WI38 (cell line): Measurements from ENCODE around the gene AARS1.
"Not testable (repeated sequence)": the region's sequence is repeated elsewhere in the genome, so short reads cannot be mapped to it uniquely, and the experiment has no call there.

Experiments
- H3K4me3 ChIP-seq: 2 replicates; pipeline ENCODE4 v1.5.1; 2011; ENCODE audit warnings: low read depth, mild to moderate bottlenecking, control low read depth, low read length
- TF ChIP-seq, protein P1 (sequence below): IDR thresholded peaks from 2 replicates; pipeline ENCODE4 v1.5.1; 2012; ENCODE audit warnings: low read depth, mild to moderate bottlenecking, control low read depth, low read length

Gene AARS1

DNA sequence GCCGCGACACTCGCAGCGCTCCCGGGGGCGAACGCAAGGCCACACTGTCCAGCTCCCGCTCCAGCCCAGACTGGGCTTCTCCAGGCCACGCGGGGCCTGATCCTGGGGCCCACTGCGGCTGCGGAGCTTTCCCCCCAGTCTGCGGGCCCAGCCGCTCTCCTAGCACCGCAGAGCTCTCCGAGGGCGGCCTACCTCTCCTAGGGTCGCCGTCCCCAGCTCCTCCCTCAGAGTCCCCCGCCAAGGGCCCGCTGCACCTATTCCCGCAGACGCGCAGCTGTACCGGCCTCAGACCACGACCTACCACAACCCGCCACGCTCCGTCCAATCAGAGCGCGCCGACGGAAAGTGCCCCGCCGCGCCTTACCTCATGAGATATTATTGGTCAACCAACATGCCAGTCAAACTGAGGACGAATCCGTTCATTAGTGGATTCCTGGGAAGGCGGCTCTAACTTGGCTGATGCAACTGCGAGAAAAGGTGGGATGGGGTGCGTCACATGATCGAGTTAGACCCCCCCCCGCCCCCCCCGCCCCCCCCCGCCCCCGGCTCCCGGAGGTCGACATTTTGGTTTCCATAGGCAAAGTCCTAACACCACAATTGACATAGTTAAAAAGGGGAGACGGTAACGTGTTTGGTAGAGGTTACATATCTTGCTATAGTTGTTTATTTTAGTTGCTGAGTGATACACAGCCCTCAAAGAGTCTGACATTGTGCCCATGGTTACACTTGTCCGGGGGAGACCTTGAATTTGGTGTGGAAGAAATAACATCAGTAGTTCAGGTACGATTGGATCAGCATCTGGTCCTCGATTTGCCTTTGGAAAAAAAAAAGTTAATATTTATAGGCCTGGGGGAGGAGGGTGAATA, at the start of gene AARS1:
AARS1 (minus strand) TSS at position 278 of the 866 bp plus-strand sequence. CDS start 6,743 bp downstream, outside the sequence.
- TF ChIP-seq, protein P1, sequence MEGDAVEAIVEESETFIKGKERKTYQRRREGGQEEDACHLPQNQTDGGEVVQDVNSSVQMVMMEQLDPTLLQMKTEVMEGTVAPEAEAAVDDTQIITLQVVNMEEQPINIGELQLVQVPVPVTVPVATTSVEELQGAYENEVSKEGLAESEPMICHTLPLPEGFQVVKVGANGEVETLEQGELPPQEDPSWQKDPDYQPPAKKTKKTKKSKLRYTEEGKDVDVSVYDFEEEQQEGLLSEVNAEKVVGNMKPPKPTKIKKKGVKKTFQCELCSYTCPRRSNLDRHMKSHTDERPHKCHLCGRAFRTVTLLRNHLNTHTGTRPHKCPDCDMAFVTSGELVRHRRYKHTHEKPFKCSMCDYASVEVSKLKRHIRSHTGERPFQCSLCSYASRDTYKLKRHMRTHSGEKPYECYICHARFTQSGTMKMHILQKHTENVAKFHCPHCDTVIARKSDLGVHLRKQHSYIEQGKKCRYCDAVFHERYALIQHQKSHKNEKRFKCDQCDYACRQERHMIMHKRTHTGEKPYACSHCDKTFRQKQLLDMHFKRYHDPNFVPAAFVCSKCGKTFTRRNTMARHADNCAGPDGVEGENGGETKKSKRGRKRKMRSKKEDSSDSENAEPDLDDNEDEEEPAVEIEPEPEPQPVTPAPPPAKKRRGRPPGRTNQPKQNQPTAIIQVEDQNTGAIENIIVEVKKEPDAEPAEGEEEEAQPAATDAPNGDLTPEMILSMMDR = no peak
- H3K4me3 ChIP-seq = peak within 1 kb of the TSS; percentile 81

GRCh38 chr16:70337814-70338213, 48.5 kb upstream of the AARS1 start:
- no peak overlapping the region for H3K4me3 ChIP-seq
- TF ChIP-seq, protein P1 = no peak

GRCh38 chr16:70332728-70333127, 43.4 kb upstream of the AARS1 start:
- H3K4me3 ChIP-seq = not testable (repeated sequence)

DNA sequence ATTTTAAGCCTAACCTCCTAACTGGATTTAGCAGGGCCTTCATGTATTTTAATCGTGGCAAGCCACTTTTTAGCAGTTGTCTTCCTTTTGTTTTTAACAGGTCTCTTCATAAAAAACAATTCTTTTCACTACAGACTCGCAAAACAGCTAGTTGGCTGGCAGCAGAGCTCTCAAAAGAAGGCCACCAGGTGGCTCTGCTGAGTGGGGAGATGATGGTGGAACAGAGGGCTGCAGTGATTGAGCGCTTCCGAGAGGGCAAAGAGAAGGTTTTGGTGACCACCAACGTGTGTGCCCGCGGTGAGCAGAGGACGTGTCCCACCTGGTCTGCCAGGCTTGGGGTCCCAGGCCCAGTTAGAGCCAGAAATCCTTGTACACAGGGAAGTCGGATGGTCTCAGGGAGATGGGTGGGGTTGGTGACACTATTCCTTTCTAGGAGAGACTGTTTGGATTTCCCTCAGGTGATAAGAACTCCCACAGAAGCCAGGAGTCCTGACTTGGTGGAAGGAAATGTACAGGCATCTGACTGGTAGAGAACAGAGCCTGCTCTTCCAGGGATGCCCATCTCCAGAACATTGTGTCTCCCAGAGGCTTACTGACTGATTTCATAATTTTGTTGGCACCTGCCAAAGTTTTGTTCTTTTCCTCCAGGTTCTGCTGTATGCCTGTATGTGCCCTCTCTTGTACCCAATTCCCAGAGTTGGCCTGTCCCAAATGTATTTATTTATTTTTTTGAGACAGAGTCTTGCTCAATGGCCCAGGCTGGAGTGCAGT, 42.5 kb upstream of the AARS1 start:
- TF ChIP-seq, protein P1 = peak; percentile 43; the same call in 1 of the 2 replicates
- H3K4me3 ChIP-seq = no peak overlapping the region

- H3K4me3 ChIP-seq = no peak overlapping the region
- TF ChIP-seq, protein P1 = no peak
Measured at GRCh38 chr16:70331091-70331490, 41.8 kb upstream of the AARS1 start.

GRCh38 chr16:70324998-70325747, 35.9 kb upstream of the AARS1 start:
- no peak overlapping the region for H3K4me3 ChIP-seq
- TF ChIP-seq, protein P1 = no peak

GRCh38 chr16:70320121-70320520, 30.8 kb upstream of the AARS1 start:
- no peak overlapping the region for H3K4me3 ChIP-seq
- TF ChIP-seq, protein P1 = no peak

GRCh38 chr16:70307726-70308125, 18.4 kb upstream of the AARS1 start:
- H3K4me3 ChIP-seq = not testable (repeated sequence)
